Left lung (tissue), 10 donors: ENCODE results near the gene GALNT6. TPM values are rescaled to one million over a fixed set of nuclear protein-coding genes. Genes with fewer than 3 reads are reported as not detected.

ENCODE experiments used
- ATAC-seq: fragments of 200-7000 bp; cut with Tn5 transposase; one replicate; pipeline ENCODE4 v1.9.1; 2020; ENCODE audit warnings: moderate library complexity
- DNase-seq, 4 donors: peaks; one replicate each; pipeline ENCODE4 v3.0.0-alpha.2; 2013 to 2020
- H3K27ac ChIP-seq, 2 donors: fragments of 200-600 bp; sonication (generic) in 1 of 2; one replicate each; pipeline versions ENCODE4 v1.5.0 to v1.8.0; 2020 to 2021
- H3K27me3 ChIP-seq, 2 donors: fragments of 200-600 bp; sonication (generic) in 1 of 2; one replicate each; pipeline versions ENCODE4 v1.5.0 to v1.8.0; 2020 to 2021
- H3K36me3 ChIP-seq, 2 donors: fragments of 200-600 bp; sonication (generic) in 1 of 2; one replicate each; pipeline versions ENCODE4 v1.5.0 to v1.8.0; 2020 to 2021
- H3K4me1 ChIP-seq, 2 donors: fragments of 200-600 bp; one replicate each; pipeline ENCODE4 v1.8.0; 2021
- H3K4me3 ChIP-seq, 2 donors: fragments of 200-600 bp; sonication (generic) in 1 of 2; one replicate each; pipeline versions ENCODE4 v1.5.0 to v1.8.0; 2020 to 2021; ENCODE audit warnings: mild to moderate bottlenecking in 1 of 2
- H3K9me3 ChIP-seq, 2 donors: fragments of 200-600 bp; sonication (generic) in 1 of 2; one replicate each; pipeline versions ENCODE4 v1.5.0 to v1.8.0; 2020 to 2021
- CTCF ChIP-seq, 2 donors: fragments of 200-600 bp; sonication (generic) in 1 of 2; IDR thresholded peaks; one replicate each; pipeline versions ENCODE4 v1.5.0 to v1.8.0; 2021; ENCODE audit warnings: antibody characterized with exemption in 2 of 2
- intact Hi-C, 2 donors: fragments of 100-400 bp; cut with DNase I; formaldehyde crosslinking; loops; one replicate each; pipeline versions ENCODE4 v1.11.2 to v1.14.2; 2022
- polyA plus RNA-seq, 6 donors: library from polyadenylated mRNA; unstranded; fragments of 120-200 nt; gene quantifications; one replicate each; pipeline ENCODE4 v1.2.1, GENCODE V29; 2013; ENCODE audit not compliant: insufficient read length in 6 of 6
- total RNA-seq, 2 donors: library from RNA; stranded (reverse); fragmentation: NEBNext Ultra II Directional; extraction: Animal tissue kit (Norgen Biotek cat#: 25700); gene quantifications; one replicate each; pipeline ENCODE4 v1.2.1, GENCODE V29; 2021
- donor health status: DM: no; HTN: yes; CAD: no.
- donor health status: DM: no; HTN: no; CAD: no.

The GALNT6 gene
- total and polyA plus RNA-seq, 8 donors, result 1.8 to 21.8 (median 2.6) TPM

- intact Hi-C loops, result loop anchor here in 1 of 2 donors (5.0 kb wide), 1 partner anchor 108 kb away; no protein-coding TSS in a partner anchor
- Histone ChIP-seq H3K27ac (no peak overlapping the region), H3K4me3 (peak overlapping the region in 1 of 2 donors; percentile 49), H3K9me3 (no peaks in the 10 kb centered on the region), H3K4me1 (peaks cover 0 to 12% of the 10 kb centered on the region in 2 donors), H3K27me3 (peaks cover 4 to 54% of the 10 kb centered on the region in 2 donors), H3K36me3 (no peaks in the 10 kb centered on the region)
- DNase-seq (no peak), ATAC-seq (no peak)
- no peak for TF ChIP-seq CTCF (IDR thresholded peaks at IDR 0.05)
Observed at GRCh38 chr12:51424094-51424661, 33.0 kb upstream of the GALNT6 start.

DNA sequence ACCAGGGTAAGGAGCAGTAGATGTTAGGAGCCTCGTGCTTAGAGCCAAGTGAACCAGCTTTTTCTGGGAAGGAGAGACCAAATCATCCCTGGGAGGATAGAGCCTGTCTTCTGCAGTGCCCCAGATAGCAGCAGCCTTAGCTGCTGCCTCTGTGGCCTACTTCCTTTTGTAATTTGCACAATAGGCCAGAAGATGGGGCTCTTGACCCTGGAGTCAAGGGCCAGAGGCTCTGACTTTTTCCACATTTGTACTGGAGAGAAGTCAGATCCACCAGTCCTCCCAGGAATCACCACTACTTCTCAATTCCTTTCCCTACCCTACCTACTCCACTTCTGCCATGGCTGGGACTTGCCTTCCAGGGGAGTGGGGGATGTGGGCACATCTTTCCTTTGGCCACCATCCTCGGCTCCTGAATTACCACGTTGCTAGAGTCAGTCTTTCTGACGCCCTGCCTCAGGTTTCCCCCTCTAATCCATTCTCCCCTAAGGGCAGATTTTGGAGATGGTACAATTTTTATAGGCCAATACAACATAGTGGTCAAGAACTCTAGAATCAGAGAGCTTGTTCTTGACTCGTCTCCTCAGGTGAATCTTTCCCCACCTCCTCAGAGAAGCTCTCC, 30.2 kb upstream of the GALNT6 start:
- ATAC-seq (peak; percentile 70), DNase-seq (peak in 2 of 4 donors; percentile 39 to 70)
- Histone ChIP-seq H3K36me3 (no peaks in the 10 kb centered on the region), H3K4me3 (no peak overlapping the region), H3K9me3 (no peaks in the 10 kb centered on the region), H3K4me1 (peaks cover 0 to 12% of the 10 kb centered on the region in 2 donors), H3K27ac (no peak overlapping the region), H3K27me3 (peaks cover 4 to 48% of the 10 kb centered on the region in 2 donors)
- intact Hi-C loops, result loop anchor here in 1 of 2 donors (5.0 kb wide), 1 partner anchor 111 kb away; no protein-coding TSS in a partner anchor
- peak; percentile 46 to 54 for TF ChIP-seq CTCF (IDR thresholded peaks at IDR 0.05)

DNA sequence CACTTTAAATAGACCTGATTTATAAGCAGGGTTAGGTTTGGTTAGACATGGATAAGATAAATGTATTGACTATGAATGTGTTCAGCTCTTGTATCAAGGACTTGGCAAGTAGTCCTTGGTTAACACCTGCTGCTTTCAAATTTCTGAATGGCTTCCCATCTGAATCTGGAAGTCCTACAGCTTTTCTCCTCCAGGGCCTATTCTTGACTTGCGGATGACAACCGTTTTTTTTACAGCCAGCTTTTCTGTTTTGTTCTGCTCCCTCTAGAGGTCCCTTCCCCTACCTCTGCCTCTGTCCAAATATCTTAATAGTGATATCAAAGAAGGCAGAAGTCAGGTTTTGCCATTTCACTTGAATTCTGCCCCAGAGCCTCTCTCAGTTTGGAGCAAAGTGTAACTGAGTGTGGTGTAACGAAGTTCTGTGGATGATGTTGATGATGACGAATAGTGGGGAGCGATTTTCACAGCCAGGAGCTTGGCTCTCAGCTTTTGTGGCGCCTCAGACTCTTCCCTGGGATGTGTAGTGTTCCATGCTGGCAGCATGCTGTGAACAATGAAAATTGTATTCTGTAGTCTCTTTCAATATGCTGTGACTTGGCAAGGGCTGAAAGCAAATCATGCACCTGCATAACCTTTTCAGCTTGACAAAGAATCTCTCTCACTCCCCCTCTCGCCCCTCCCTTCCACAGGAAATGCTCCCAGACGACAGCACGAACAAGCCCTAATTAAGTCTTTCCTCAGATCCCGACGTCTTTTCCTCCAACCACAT, 28.4 kb upstream of the GALNT6 start:
- no peak for ATAC-seq
- no peak for TF ChIP-seq CTCF (IDR thresholded peaks at IDR 0.05)
- peaks cover 4 to 31% of the 10 kb centered on the region in 2 donors for H3K27me3 ChIP-seq
- H3K9me3 ChIP-seq, result no peaks in the 10 kb centered on the region
- no peak overlapping the region for H3K27ac ChIP-seq
- intact Hi-C loops, result loop anchor here in 1 of 2 donors (5.0 kb wide), 1 partner anchor 113 kb away; no protein-coding TSS in a partner anchor
- H3K36me3 ChIP-seq, result no peaks in the 10 kb centered on the region
- peaks cover 0 to 4% of the 10 kb centered on the region in 2 donors for H3K4me1 ChIP-seq
- no peak for DNase-seq
- H3K4me3 ChIP-seq, result no peak overlapping the region

- intact Hi-C loops, result no loop called here
- ATAC-seq, result no peak
- no peaks in the 10 kb centered on the region for H3K9me3 ChIP-seq
- H3K27ac ChIP-seq, result no peak overlapping the region
- H3K36me3 ChIP-seq, result no peaks in the 10 kb centered on the region
- H3K4me3 ChIP-seq, result no peak overlapping the region
- no peak for DNase-seq
- no peak for TF ChIP-seq CTCF (IDR thresholded peaks at IDR 0.05)
- no peaks in the 10 kb centered on the region for H3K4me1 ChIP-seq
- H3K27me3 ChIP-seq, result peaks cover 0 to 15% of the 10 kb centered on the region in 2 donors
Observed at GRCh38 chr12:51417826-51418225, 26.6 kb upstream of the GALNT6 start.

- DNase-seq (no peak), ATAC-seq (no peak)
- no peaks in the 10 kb centered on the region for H3K36me3 ChIP-seq
- H3K4me3 ChIP-seq, result no peak overlapping the region
- H3K27ac ChIP-seq, result no peak overlapping the region
- H3K9me3 ChIP-seq, result no peaks in the 10 kb centered on the region
- no peaks in the 10 kb centered on the region for H3K27me3 ChIP-seq
- no peak for TF ChIP-seq CTCF (IDR thresholded peaks at IDR 0.05)
- intact Hi-C loops, result no loop called here
- no peaks in the 10 kb centered on the region for H3K4me1 ChIP-seq
Observed at GRCh38 chr12:51415931-51416330, 24.7 kb upstream of the GALNT6 start.
